B cell (primary cell): ENCODE measurements around the gene HOXB4. TPM values are rescaled to one million over a fixed set of nuclear protein-coding genes. Genes with fewer than 3 reads are reported as not detected.

ENCODE experiments used
- ATAC-seq: fragments of 200-7000 bp; cut with Tn5 transposase; one replicate; pipeline ENCODE4 v1.10.0; 2021; ENCODE audit warnings: low read depth, mild to moderate bottlenecking, moderate number of reproducible peaks, moderate library complexity
- CTCF ChIA-PET: fragments of 350-600 bp; sonication (Branson Sonifier 250); formaldehyde crosslinking; loops from one replicate; lab custom pipeline; 2021; ENCODE audit warnings: antibody characterized with exemption, inconsistent platforms; lab: Charles Lee
- POLR2A ChIA-PET: fragments of 350-600 bp; sonication (Branson Sonifier 250); formaldehyde crosslinking; loops from one replicate; lab custom pipeline; 2021; ENCODE audit warnings: antibody characterized with exemption; lab: Charles Lee
- DNase-seq: peaks from one replicate; pipeline ENCODE4 v3.0.0; 2013
- H2AFZ ChIP-seq: 2 replicates; pipeline ENCODE4 v1.6.1; 2012; ENCODE audit warnings: mild to moderate bottlenecking, low read depth, low read length; ENCODE audit not compliant: insufficient read depth, poor library complexity, severe bottlenecking
- H3K27ac ChIP-seq, 2 donors: 1 replicate in 1 of 2; 2 replicates in 1 of 2; pipeline ENCODE4 v1.5.1; 2012 to 2013; ENCODE audit warnings: low read length in 2 of 2, mild to moderate bottlenecking in 2 of 2, moderate library complexity in 1 of 2
- H3K27me3 ChIP-seq, 4 experiments: fragments of 200-600 bp in 1 of 4; sonication (generic) in 1 of 4; replicated peaks in 1 of 4; 1 replicate in 2 of 4; 2 replicates in 2 of 4; pipeline versions ENCODE4 v1.6.1 to v1.7.0; 2013 to 2016; ENCODE audit warnings: low read length in 3 of 4, mild to moderate bottlenecking in 2 of 4, mixed read lengths in 1 of 4, moderate library complexity in 1 of 4; ENCODE audit not compliant: insufficient read depth in 4 of 4, control insufficient read depth in 3 of 4; ENCODE audit errors: control extremely low read depth in 1 of 4
- H3K36me3 ChIP-seq, 2 experiments: replicated peaks in 1 of 2; 1 replicate in 1 of 2; 2 replicates in 1 of 2; pipeline versions ENCODE4 v1.6.1 to v1.7.1; 2013; ENCODE audit warnings: low read length in 1 of 2; ENCODE audit not compliant: insufficient read depth in 2 of 2, control insufficient read depth in 1 of 2; ENCODE audit errors: control extremely low read depth in 1 of 2, extremely low read depth in 1 of 2
- H3K4me1 ChIP-seq, 2 donors: fragments of 200-600 bp in 1 of 2; sonication (generic) in 1 of 2; 1 replicate in 1 of 2; 2 replicates in 1 of 2; pipeline versions ENCODE4 v1.5.1 to v1.6.1; 2013 to 2017; ENCODE audit warnings: low read length in 2 of 2; ENCODE audit not compliant: control insufficient read depth in 2 of 2, insufficient read depth in 2 of 2
- H3K4me2 ChIP-seq: replicated peaks from 2 replicates; pipeline ENCODE3; 2012; ENCODE audit warnings: mild to moderate bottlenecking, low read depth, low read length; ENCODE audit not compliant: poor library complexity, severe bottlenecking
- H3K4me3 ChIP-seq, 5 experiments: fragments of 200-600 bp in 1 of 5; sonication (generic) in 1 of 5; 1 replicate in 3 of 5; 2 replicates in 2 of 5; pipeline versions ENCODE4 v1.5.1 to v1.7.0; 2011 to 2016; ENCODE audit warnings: low read length in 4 of 5, mild to moderate bottlenecking in 4 of 5, low read depth in 2 of 5, control low read depth in 1 of 5, moderate library complexity in 1 of 5; ENCODE audit not compliant: insufficient read depth in 1 of 5; ENCODE audit errors: control extremely low read depth in 1 of 5, extremely low read depth in 1 of 5
- H3K79me2 ChIP-seq: fragments of 200-600 bp; sonication (generic); one replicate; pipeline ENCODE4 v1.6.0; 2016; ENCODE audit warnings: low read length; ENCODE audit not compliant: control insufficient read depth, insufficient read depth
- H3K9ac ChIP-seq: fragments of 200-600 bp; sonication (generic); 2 replicates; pipeline ENCODE4 v1.6.1; 2017; ENCODE audit warnings: mild to moderate bottlenecking, low read length, moderate library complexity
- H3K9me3 ChIP-seq, 3 donors: one replicate each; pipeline versions ENCODE4 v1.6.1 to v1.7.1; 2013; ENCODE audit warnings: low read length in 2 of 3; ENCODE audit not compliant: control insufficient read depth in 2 of 3, insufficient read depth in 1 of 3; ENCODE audit errors: control extremely low read depth in 1 of 3
- H4K20me1 ChIP-seq: 2 replicates; pipeline ENCODE4 v1.6.0; 2012; ENCODE audit warnings: mild to moderate bottlenecking, low read length; ENCODE audit not compliant: insufficient read depth, control insufficient read depth, poor library complexity, severe bottlenecking
- H3K27ac Mint-ChIP-seq: one replicate; pipeline ENCODE4 v1.8.0; 2021; ENCODE audit warnings: mixed read lengths
- H3K27me3 Mint-ChIP-seq: one replicate; pipeline ENCODE4 v1.8.0; 2021; ENCODE audit warnings: mixed read lengths
- H3K4me1 Mint-ChIP-seq: one replicate; pipeline ENCODE4 v1.8.0; 2021; ENCODE audit warnings: mixed read lengths
- H3K4me3 Mint-ChIP-seq: one replicate; pipeline ENCODE4 v1.8.0; 2021; ENCODE audit warnings: mixed read lengths
- H3K9me3 Mint-ChIP-seq: one replicate; pipeline ENCODE4 v1.8.0; 2022; ENCODE audit warnings: mixed read lengths; ENCODE audit not compliant: insufficient read depth
- CTCF ChIP-seq: fragments of 200-600 bp; IDR thresholded peaks from one replicate; pipeline ENCODE4 v1.8.0; 2022; ENCODE audit warnings: antibody characterized with exemption, mild to moderate bottlenecking
- EZH2 ChIP-seq: IDR thresholded peaks from 2 replicates; pipeline ENCODE4 v1.6.1; 2012; ENCODE audit warnings: borderline replicate concordance, low read depth, mild to moderate bottlenecking, moderate library complexity, low read length; ENCODE audit not compliant: insufficient read depth, poor library complexity, severe bottlenecking
- WGBS: methylation state at CpG from one replicate; pipeline ENCODE4 v1.1.5; 2013; ENCODE audit warnings: missing lambda C conversion rate; ENCODE audit not compliant: insufficient coverage; 5-methylcytosine and 5-hydroxymethylcytosine counted together
- intact Hi-C: fragments of 100-400 bp; cut with micrococcal nuclease; formaldehyde crosslinking; loops from one replicate; pipeline ENCODE4 v1.10.0; 2022
- polyA plus RNA-seq: library from polyadenylated mRNA; depleted of rRNA; stranded (reverse); fragments of >200 nt; gene quantifications from 2 replicates; pipeline ENCODE4 v1.2.3, GENCODE V29; 2012
- total RNA-seq, 2 donors: library from RNA; stranded (reverse); fragments of 120-200 nt in 1 of 2; gene quantifications; 1 replicate in 1 of 2; 2 replicates in 1 of 2; pipeline versions ENCODE4 v1.2.3 to v1.2.4, GENCODE V29; 2013 to 2022

Gene HOXB4
- total and polyA plus RNA-seq, 2 donors (not counting 1 experiment from before 2014, with no cell fraction given) = 0.85 to 1.7 TPM

- DNase-seq = no peak
- Histone ChIP-seq H3K9ac (no peak overlapping the region), H3K9me3 (peaks cover 0 to 6% (median 0%) of the 10 kb centered on the region in 3 donors), H3K4me2 (no peak overlapping the region), H2AFZ (no peak overlapping the region), H3K27me3 (peaks cover 0 to 69% (median 25%) of the 10 kb centered on the region in 4 experiments), H3K79me2 (no peaks in the 10 kb centered on the region), H3K4me3 (no peak overlapping the region), H4K20me1 (no peaks in the 10 kb centered on the region), H3K4me1 (peaks cover 5 to 8% of the 10 kb centered on the region in 2 donors), H3K36me3 (no peaks in the 10 kb centered on the region), H3K27ac (no peak overlapping the region)
- Mint-ChIP-seq H3K4me3 (no peak overlapping the region), H3K27me3 (peaks cover 20% of the 10 kb centered on the region), H3K27ac (no peak overlapping the region), H3K4me1 (peaks cover 9% of the 10 kb centered on the region), H3K9me3 (no peaks in the 10 kb centered on the region)
- 100% methylated on average over 1 of the region's 2 CpGs for WGBS
- no peak for TF ChIP-seq CTCF
- ChIA-PET POLR2A (no interaction called here), CTCF (interaction anchor here (1.3 kb wide), 1 partner anchor 216 kb away, joined by 3 read pairs; no protein-coding TSS in a partner anchor)
- intact Hi-C loops = no loop called here
- ATAC-seq = no peak
These were observed 10.3 kb downstream of the HOXB4 start for GRCh38 chr17:48567646-48568354.

- Mint-ChIP-seq H3K4me1 (peaks cover 9% of the 10 kb centered on the region), H3K9me3 (no peaks in the 10 kb centered on the region)
- CTCF ChIA-PET = no interaction called here
These were observed 10.9 kb downstream of the HOXB4 start for GRCh38 chr17:48567209-48567608.

More at GRCh38 chr17:48567209-48567608, 10.9 kb downstream of the HOXB4 start:
- Histone ChIP-seq H3K27me3 (peaks cover 0 to 71% (median 26%) of the 10 kb centered on the region in 4 experiments), H3K9ac (no peak overlapping the region), H3K27ac (no peak overlapping the region), H3K4me3 (no peak overlapping the region), H3K9me3 (peaks cover 0 to 6% (median 0%) of the 10 kb centered on the region in 3 donors), H4K20me1 (no peaks in the 10 kb centered on the region), H3K79me2 (no peaks in the 10 kb centered on the region), H3K36me3 (no peaks in the 10 kb centered on the region), H3K4me1 (peaks cover 5 to 8% of the 10 kb centered on the region in 2 donors), H3K4me2 (no peak overlapping the region), H2AFZ (no peak overlapping the region)
- peaks cover 20% of the 10 kb centered on the region for H3K27me3 Mint-ChIP-seq
- 82% methylated on average over 6 of the region's 6 CpGs for WGBS
- H3K27ac Mint-ChIP-seq = no peak overlapping the region
- POLR2A ChIA-PET = no interaction called here
- ATAC-seq (no peak), DNase-seq (no peak)
- no peak overlapping the region for H3K4me3 Mint-ChIP-seq
- TF ChIP-seq EZH2 (no peak), CTCF (no peak)
- intact Hi-C loops = no loop called here
